Skin of body (tissue), 2 donors: ENCODE measurements around the gene KRT8. TPM values are rescaled to one million over a fixed set of nuclear protein-coding genes. Genes with fewer than 3 reads are reported as not detected.

Experiments
- DNase-seq: peaks from one replicate; lab custom pipeline; 2025; lab: John Stamatoyannopoulos, UW
- total RNA-seq: library from RNA; depleted of rRNA; stranded (reverse); fragments of >200 nt; gene quantifications from one replicate; pipeline ENCODE4 v1.2.3, GENCODE V29; 2014

KRT8 gene
- total RNA-seq, 1 donor from 2014 or later: 16.2 TPM

DNA sequence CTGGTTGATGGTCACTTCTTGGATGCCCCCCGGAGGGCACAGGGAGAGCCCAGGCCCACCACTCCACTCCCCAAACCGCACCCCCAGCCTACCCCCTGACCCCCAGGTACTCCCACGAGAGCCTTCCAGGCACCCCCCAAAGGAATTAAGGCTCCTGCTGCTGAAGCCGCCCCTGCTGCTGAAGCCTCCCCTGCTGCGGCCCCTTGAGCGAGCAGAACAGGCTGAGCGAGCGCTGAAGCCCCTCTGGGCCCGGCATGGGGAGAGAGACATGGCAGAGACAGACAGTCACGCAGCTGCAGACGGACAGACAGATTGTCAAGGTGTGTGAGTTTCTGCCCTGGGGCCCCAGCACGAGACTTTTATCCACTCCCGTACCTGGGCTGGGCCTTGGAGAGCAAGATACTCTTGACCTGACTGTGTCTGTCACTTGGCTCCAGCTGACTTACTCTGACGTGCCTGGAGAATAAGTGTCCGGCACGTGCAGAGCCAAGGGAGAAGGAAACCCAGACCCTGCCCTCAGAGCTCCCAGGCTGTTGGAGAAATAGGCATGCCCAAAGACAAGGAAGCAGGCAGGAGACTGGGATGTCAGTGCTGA lies 56.1 kb downstream of the KRT8 start, which contains the start of gene KRT78:
KRT78 (minus strand) TSS at position 334 of the 595 bp plus-strand sequence; CDS start at position 270, 64 bp downstream.
- no peak for DNase-seq

DNA sequence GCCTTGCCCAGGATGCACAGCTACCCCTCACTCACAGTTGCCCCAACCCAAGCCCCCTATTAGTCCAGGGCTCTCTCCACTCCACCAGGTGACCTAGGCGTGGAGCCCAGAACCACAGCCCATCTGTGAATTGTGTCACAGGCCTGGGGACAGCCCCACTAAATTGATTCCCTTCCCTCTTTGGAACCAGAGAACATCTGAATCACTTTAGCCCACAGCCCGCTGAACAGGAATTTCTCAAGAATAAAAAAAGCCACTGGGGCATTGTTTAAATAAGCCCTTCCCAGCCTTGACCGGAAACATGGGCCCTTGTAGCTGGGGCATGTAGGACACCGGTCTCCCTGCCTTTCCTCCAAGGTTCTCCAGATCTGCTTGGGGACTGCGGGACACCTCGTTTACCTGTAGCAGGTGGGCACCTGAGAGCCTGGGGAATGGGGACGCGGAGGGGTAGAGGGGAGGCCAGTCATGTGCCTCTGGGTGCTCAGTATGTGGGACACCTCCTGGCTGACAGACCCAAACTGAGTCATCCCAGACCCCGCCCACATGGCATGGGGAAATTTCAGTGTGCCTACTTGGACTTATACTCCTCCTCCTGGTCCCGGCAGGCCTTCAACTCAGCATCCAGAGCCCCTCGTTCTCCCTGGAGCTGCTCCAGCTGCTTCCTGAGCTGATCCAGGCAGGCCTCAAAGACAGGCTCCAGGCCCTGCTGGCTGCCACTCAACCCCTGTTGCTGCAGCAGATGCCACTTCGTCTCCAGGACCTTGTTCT lies 57.4 kb downstream of the KRT8 start:
- DNase-seq: no peak

Other genes starting within 250 kb of the KRT8 start
- 791 TPM for gene KRT1, start 224.7 kb downstream of the KRT8 start, total RNA-seq
- gene KRT77, start 201.6 kb downstream of the KRT8 start, total RNA-seq: 110 TPM
- not detected for gene KRT76, start 127.7 kb downstream of the KRT8 start, total RNA-seq
- 0.10 TPM for gene KRT3, start 109.0 kb downstream of the KRT8 start, total RNA-seq
- 0.99 TPM for gene KRT4, start 91.0 kb downstream of the KRT8 start, total RNA-seq
- gene KRT79, start 70.8 kb downstream of the KRT8 start, total RNA-seq: 68.7 TPM
- gene KRT78, start 56.1 kb downstream of the KRT8 start, total RNA-seq: 13.7 TPM
- gene KRT18, start 44.0 kb upstream of the KRT8 start, total RNA-seq: 28.6 TPM
- 677 TPM for gene EIF4B, start 101.4 kb upstream of the KRT8 start, total RNA-seq
- gene TNS2, start 145.0 kb upstream of the KRT8 start, total RNA-seq: 28.9 TPM
- 13.1 TPM for gene SPRYD3, start 174.3 kb upstream of the KRT8 start, total RNA-seq
- 27.7 TPM for gene IGFBP6, start 192.6 kb upstream of the KRT8 start, total RNA-seq
- gene SOAT2, start 198.4 kb upstream of the KRT8 start, total RNA-seq: not detected